WERI-Rb-1 (cell line): ENCODE results near the gene ADARB2.

ENCODE experiments used
- DNase-seq: peaks from one replicate; pipeline ENCODE4 v3.0.0-alpha.2; 2020
- H3K27ac ChIP-seq: fragments of 250-450 bp; sonication (Bioruptor Pico); 2 replicates; pipeline ENCODE4 v1.5.1; 2020; ENCODE audit warnings: mild to moderate bottlenecking, moderate library complexity
- H3K27me3 ChIP-seq: fragments of 250-450 bp; sonication (Bioruptor Pico); 2 replicates; pipeline ENCODE4 v1.5.1; 2021; ENCODE audit warnings: mild to moderate bottlenecking, low read depth, moderate library complexity; ENCODE audit not compliant: insufficient read depth, severe bottlenecking
- H3K36me3 ChIP-seq: fragments of 250-450 bp; sonication (Bioruptor Pico); 2 replicates; pipeline ENCODE4 v1.5.1; 2020; ENCODE audit warnings: mild to moderate bottlenecking, moderate library complexity
- H3K4me3 ChIP-seq: 2 replicates; pipeline ENCODE4 v1.5.1; 2011; ENCODE audit warnings: low read depth, mild to moderate bottlenecking, control low read depth, low read length
- H3K9me3 ChIP-seq: fragments of 250-450 bp; sonication (Bioruptor Pico); 2 replicates; pipeline ENCODE4 v1.5.1; 2021; ENCODE audit warnings: mild to moderate bottlenecking, moderate library complexity; ENCODE audit not compliant: severe bottlenecking
- TF ChIP-seq, protein P1 (sequence below): IDR thresholded peaks from 2 replicates; pipeline ENCODE4 v1.5.1; 2011; ENCODE audit warnings: low read depth, mild to moderate bottlenecking, control low read depth, inconsistent platforms, low read length

Gene ADARB2

DNA sequence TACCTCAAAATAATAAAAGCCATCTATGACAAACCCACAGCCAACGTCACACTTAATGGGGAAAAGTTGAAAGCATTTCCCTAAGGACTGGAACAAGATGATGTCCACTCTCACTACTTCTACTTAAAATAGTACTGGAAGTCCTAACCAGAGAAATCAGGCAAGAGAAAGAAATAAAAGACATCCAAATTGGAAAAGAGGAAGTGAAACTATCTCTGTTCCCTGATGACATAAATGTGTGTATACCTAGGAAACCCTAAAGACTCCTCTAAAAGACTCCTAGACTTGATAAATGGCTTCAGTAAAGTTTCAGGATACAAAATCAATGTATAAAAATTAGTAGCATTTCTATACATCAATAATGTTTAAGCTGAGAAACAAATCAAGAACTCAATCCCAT lies 367.0 kb downstream of the ADARB2 start:
- no peaks in the 10 kb centered on the region for H3K9me3 ChIP-seq
- H3K27me3 ChIP-seq, result peaks cover 2% of the 10 kb centered on the region
- no peak for DNase-seq
- H3K36me3 ChIP-seq, result no peaks in the 10 kb centered on the region
- no peak overlapping the region for H3K4me3 ChIP-seq
- TF ChIP-seq, protein P1, sequence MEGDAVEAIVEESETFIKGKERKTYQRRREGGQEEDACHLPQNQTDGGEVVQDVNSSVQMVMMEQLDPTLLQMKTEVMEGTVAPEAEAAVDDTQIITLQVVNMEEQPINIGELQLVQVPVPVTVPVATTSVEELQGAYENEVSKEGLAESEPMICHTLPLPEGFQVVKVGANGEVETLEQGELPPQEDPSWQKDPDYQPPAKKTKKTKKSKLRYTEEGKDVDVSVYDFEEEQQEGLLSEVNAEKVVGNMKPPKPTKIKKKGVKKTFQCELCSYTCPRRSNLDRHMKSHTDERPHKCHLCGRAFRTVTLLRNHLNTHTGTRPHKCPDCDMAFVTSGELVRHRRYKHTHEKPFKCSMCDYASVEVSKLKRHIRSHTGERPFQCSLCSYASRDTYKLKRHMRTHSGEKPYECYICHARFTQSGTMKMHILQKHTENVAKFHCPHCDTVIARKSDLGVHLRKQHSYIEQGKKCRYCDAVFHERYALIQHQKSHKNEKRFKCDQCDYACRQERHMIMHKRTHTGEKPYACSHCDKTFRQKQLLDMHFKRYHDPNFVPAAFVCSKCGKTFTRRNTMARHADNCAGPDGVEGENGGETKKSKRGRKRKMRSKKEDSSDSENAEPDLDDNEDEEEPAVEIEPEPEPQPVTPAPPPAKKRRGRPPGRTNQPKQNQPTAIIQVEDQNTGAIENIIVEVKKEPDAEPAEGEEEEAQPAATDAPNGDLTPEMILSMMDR, result no peak
- no peak overlapping the region for H3K27ac ChIP-seq

DNA sequence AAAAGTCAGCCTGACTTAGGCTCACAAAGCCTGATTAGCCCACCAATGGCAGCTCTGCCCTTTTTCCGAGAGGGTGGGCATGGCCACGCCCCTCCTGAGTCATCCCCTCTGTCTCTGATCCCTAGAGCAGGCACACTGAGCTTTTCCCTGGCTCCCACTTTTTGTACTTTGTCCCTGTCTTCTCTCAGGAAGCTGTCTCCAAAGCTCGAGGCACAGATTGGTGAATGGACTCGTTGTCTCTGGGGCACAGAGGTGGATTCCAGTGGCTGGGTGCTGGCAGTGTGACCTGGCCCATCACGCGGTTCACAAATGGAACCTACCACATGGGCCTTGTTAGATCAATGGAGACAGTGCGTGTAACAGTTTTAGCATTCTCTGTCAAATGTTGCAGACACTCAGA lies 367.7 kb downstream of the ADARB2 start:
- no peak for DNase-seq
- no peaks in the 10 kb centered on the region for H3K27me3 ChIP-seq
- H3K27ac ChIP-seq, result no peak overlapping the region
- no peaks in the 10 kb centered on the region for H3K36me3 ChIP-seq
- no peaks in the 10 kb centered on the region for H3K9me3 ChIP-seq
- no peak overlapping the region for H3K4me3 ChIP-seq
- TF ChIP-seq, protein P1, result no peak

DNA sequence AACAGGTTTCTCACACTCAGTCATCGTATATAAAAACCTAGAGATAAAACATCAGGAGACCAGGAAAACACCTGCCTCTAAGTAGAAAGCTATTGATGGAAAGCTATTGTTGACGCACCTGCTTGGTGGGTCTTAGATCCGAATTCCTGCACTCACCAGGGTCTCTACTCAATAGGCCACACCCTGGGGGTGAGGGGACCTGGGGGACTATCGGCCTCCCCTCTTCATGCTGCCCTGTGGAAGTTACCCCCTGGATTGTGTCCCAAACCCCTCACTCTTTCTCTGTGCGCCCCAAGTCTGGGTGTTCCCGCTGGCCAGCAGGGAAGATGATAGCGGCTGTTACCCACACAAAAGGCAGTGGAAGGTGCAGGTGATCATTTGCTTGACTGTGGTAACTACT lies 368.1 kb downstream of the ADARB2 start:
- DNase-seq, result no peak
- H3K4me3 ChIP-seq, result no peak overlapping the region
- H3K27ac ChIP-seq, result no peak overlapping the region
- no peaks in the 10 kb centered on the region for H3K9me3 ChIP-seq
- TF ChIP-seq, protein P1, result no peak
- H3K36me3 ChIP-seq, result no peaks in the 10 kb centered on the region
- H3K27me3 ChIP-seq, result no peaks in the 10 kb centered on the region

DNA sequence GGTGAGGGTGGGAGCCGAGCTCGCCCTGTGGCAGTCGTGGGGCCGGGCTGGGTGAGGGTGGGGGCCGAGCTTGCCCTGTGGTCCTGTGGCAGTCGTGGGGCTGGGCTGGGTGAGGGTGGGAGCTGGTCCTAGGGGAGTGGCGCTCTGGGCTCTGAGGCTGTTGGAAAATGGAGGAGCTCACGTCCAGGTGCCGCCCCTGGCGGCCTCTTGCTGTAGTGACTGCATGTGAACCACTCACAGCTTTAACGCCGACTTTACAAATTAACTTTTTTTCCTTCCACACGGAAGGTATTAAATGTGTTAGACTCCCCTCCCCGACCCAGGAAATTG lies 368.5 kb downstream of the ADARB2 start:
- H3K9me3 ChIP-seq, result no peaks in the 10 kb centered on the region
- no peak overlapping the region for H3K4me3 ChIP-seq
- peak; percentile 15 for DNase-seq
- no peaks in the 10 kb centered on the region for H3K27me3 ChIP-seq
- H3K27ac ChIP-seq, result no peak overlapping the region
- TF ChIP-seq, protein P1, result peak; percentile 51; the same call in 1 of the 2 replicates
- no peaks in the 10 kb centered on the region for H3K36me3 ChIP-seq

DNA sequence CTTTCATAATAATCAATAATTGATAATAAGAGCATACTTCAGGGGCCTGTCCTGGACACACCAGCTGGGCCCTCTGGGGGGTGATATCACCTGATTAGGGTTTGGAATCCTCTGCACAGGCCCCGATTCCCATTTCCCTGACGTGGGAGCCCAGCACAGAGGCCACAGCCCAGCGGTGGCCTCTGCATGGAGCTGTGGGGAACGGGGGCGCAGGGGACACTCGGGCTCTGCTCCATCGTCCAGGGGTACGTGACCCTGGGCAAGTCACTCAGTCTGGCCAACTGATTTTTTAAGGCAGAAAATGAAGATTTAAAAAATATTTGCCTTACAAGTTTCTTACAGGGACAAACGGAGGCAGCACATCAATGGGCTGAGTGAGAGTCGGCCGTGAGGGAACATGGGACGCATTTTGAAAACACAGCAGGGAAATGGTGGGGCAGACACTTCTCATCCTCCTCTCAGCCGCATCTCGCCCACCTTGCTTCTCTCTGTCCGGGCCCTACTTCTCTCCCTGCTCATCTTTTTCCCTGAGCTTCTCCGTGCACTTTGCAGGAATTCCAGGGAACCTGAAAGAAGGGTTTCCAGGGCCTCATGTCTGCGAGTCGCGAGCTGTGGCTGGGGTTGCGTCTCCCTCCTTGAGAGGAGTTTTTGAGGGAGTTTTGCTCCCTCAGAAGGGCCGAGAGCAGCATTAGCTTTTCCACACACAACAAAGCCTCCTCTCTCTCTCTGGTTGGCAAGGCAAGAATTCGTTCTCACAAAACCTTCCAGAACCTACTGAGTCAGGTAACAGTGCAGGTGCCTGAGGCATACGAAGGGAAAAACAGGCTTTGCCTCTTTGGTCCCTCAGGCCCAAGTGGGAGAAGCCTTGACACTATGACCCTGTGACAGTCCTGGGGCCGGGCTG lies 369.1 kb downstream of the ADARB2 start:
- Histone ChIP-seq H3K36me3 (no peaks in the 10 kb centered on the region), H3K4me3 (no peak overlapping the region), H3K9me3 (no peaks in the 10 kb centered on the region), H3K27ac (no peak overlapping the region), H3K27me3 (no peaks in the 10 kb centered on the region)
- no peak for DNase-seq
- TF ChIP-seq, protein P1, result no peak

DNA sequence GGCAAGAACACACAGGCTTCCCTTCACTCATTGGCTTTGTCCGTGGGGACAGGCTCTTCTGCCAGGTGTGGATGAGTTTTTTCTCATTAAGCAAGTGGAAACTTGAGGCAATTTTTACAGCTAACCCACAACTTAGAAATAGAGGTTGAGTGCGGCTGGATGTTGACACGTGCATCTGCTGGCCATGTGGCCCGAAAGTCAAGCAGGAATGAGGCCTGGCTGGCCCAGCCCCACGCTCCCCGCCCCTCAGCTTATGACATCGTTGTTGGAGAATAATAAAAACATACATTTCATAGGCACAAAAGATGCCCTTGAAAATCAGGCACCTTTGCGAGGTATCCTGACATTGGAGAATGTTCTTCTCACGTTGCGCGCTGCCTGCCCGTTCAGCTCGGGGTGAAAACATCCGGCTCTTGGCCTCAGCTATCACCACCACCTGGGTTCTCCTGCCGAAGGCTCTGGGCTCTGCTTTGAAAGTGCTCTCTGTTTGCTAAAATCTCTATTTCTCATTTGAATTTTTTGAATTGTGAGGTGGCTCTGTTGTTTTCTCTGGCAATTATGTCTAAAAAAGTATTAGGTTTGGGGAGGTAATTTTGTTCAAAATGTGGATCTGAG lies 370.4 kb downstream of the ADARB2 start:
- H3K4me3 ChIP-seq, result no peak overlapping the region
- H3K27me3 ChIP-seq, result no peaks in the 10 kb centered on the region
- H3K36me3 ChIP-seq, result no peaks in the 10 kb centered on the region
- H3K27ac ChIP-seq, result no peak overlapping the region
- TF ChIP-seq, protein P1, result no peak
- DNase-seq, result no peak
- H3K9me3 ChIP-seq, result no peaks in the 10 kb centered on the region
